ENCODE data around the gene UBE2H.
A peak's percentile ranks its signal among the peaks of the same experiment; 100 is the strongest.

The UBE2H gene

GRCh38 chr7:129886818-129887186 lies 66.0 kb downstream of the UBE2H start:
- DNase-seq (ENCODE audit: insufficient read length, low spot score) (no peak), FAIRE-seq (no peak)
- no peak for TF ChIP-seq CTCF (IDR thresholded peaks at IDR 0.05; ENCODE audit: insufficient read depth, missing control alignments)

GRCh38 chr7:129886167-129886817 lies 66.5 kb downstream of the UBE2H start:
- TF ChIP-seq CTCF (IDR thresholded peaks at IDR 0.05; ENCODE audit: insufficient read depth, missing control alignments) = no peak
- FAIRE-seq = no peak
- DNase-seq (ENCODE audit: insufficient read length, low spot score) = no peak

GRCh38 chr7:129884495-129884894 lies 68.3 kb downstream of the UBE2H start:
- FAIRE-seq (no peak), DNase-seq (ENCODE audit: insufficient read length, low spot score) (no peak)
- no peak for TF ChIP-seq CTCF (IDR thresholded peaks at IDR 0.05; ENCODE audit: insufficient read depth, missing control alignments)

- DNase-seq (ENCODE audit: insufficient read length, low spot score) (no peak), FAIRE-seq (no peak)
- TF ChIP-seq CTCF (IDR thresholded peaks at IDR 0.05; ENCODE audit: insufficient read depth, missing control alignments) = no peak
Observed at GRCh38 chr7:129883151-129883550, 69.6 kb downstream of the UBE2H start.

GRCh38 chr7:129882531-129882930 lies 70.2 kb downstream of the UBE2H start:
- no peak for TF ChIP-seq CTCF (IDR thresholded peaks at IDR 0.05; ENCODE audit: insufficient read depth, missing control alignments)
- no peak for FAIRE-seq
- DNase-seq (ENCODE audit: insufficient read length, low spot score) = no peak

GRCh38 chr7:129877146-129877792 lies 75.5 kb downstream of the UBE2H start:
- DNase-seq (ENCODE audit: insufficient read length, low spot score) = no peak
- no peak for TF ChIP-seq CTCF (IDR thresholded peaks at IDR 0.05; ENCODE audit: insufficient read depth, missing control alignments)
- FAIRE-seq = peak; percentile 35

GRCh38 chr7:129875745-129876411 lies 76.9 kb downstream of the UBE2H start:
- no peak for TF ChIP-seq CTCF (IDR thresholded peaks at IDR 0.05; ENCODE audit: insufficient read depth, missing control alignments)
- FAIRE-seq (peak; percentile 21), DNase-seq (ENCODE audit: insufficient read length, low spot score) (no peak)
